GM13977 (cell line): ENCODE data around the gene SPATA6L.

ENCODE experiments used
- DNase-seq: peaks from one replicate; pipeline ENCODE4 v3.0.0; 2012; ENCODE audit warnings: low spot score
- in situ Hi-C: fragments of 300-500 bp; cut with MboI; formaldehyde crosslinking; loops from one replicate; pipeline ENCODE4 v1.12.0; 2022; ENCODE audit warnings: low sequenced_read_pairs, low pct_unique_long_range_greater_than_20kb, mixed read lengths, inconsistent platforms; ENCODE audit not compliant: unreplicated experiment
- TF ChIP-seq, protein P1 (sequence below): IDR thresholded peaks from 2 replicates; pipeline ENCODE4 v1.5.1; 2012; ENCODE audit warnings: mild to moderate bottlenecking, control low read depth; ENCODE audit not compliant: insufficient read depth; ENCODE audit errors: extremely low read depth, missing control alignments

SPATA6L gene

DNA sequence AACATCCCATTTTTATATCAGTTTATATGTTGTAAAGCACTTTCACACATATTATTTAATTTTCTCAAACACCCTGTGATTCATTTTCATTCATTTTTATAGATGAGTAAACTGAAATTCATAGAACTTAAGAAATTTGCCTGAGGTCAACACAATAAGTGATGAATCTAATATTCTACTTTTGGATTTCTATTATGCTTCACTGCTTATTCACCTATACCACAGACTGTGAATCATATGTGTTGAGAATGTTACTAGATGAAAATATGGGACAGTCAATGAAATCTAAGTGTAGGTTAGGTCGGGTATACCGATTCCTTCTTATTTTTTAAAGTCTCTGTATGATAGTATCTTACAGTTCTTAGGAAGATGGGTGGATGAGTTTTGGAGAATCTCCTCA lies 37.8 kb upstream of the SPATA6L start:
- TF ChIP-seq, protein P1, sequence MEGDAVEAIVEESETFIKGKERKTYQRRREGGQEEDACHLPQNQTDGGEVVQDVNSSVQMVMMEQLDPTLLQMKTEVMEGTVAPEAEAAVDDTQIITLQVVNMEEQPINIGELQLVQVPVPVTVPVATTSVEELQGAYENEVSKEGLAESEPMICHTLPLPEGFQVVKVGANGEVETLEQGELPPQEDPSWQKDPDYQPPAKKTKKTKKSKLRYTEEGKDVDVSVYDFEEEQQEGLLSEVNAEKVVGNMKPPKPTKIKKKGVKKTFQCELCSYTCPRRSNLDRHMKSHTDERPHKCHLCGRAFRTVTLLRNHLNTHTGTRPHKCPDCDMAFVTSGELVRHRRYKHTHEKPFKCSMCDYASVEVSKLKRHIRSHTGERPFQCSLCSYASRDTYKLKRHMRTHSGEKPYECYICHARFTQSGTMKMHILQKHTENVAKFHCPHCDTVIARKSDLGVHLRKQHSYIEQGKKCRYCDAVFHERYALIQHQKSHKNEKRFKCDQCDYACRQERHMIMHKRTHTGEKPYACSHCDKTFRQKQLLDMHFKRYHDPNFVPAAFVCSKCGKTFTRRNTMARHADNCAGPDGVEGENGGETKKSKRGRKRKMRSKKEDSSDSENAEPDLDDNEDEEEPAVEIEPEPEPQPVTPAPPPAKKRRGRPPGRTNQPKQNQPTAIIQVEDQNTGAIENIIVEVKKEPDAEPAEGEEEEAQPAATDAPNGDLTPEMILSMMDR = no peak
- DNase-seq = no peak
- in situ Hi-C loops = no loop called here

DNA sequence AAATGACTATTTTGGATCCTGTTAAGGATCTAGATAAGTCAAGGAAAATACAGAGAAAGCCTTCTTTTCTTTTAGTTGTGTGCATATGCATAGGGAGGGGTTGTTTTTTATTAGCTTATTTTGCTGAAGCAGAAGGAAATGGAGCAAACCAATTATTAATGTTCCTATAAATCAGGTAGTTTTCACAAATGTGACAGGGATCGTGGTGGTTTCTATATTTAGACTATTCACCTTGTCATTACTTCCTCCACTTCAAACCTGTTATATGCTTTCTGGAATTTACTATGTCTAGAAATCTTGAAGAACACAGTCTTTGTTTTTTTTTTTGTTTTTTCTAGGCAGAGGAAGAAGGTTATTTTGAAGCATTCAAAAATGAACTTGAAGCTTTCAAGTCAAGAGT lies 35.2 kb upstream of the SPATA6L start:
- DNase-seq = no peak
- in situ Hi-C loops = no loop called here
- TF ChIP-seq, protein P1 = no peak

GRCh38 chr9:4700932-4701331 lies 34.7 kb upstream of the SPATA6L start:
- TF ChIP-seq, protein P1 = no peak
- in situ Hi-C loops = no loop called here

DNA sequence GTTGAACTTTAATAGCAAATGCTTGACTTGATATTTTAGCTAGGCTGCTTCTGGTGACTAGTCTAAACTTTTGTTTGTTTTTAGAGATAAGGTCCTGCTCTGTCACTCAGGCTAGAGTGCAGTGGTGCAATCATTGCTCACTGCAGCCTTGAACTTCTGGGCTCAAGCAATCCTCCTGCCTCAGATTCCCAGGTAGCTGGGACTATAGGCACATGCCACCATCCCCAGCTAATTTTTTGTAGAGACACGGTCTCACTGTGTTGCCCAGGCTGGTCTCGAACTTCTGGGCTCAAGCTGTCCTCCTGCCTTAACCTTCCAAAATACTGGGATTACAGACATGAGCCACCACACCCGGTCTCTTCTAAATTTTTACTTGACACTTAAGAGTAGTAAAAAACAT lies 33.8 kb upstream of the SPATA6L start:
- TF ChIP-seq, protein P1 = no peak
- no peak for DNase-seq
- in situ Hi-C loops = no loop called here

More at GRCh38 chr9:4700932-4701331, 34.7 kb upstream of the SPATA6L start:
- no peak for DNase-seq

- no peak for DNase-seq
- TF ChIP-seq, protein P1 = no peak
- in situ Hi-C loops = no loop called here
Observed at GRCh38 chr9:4691795-4692194, 25.5 kb upstream of the SPATA6L start.

DNA sequence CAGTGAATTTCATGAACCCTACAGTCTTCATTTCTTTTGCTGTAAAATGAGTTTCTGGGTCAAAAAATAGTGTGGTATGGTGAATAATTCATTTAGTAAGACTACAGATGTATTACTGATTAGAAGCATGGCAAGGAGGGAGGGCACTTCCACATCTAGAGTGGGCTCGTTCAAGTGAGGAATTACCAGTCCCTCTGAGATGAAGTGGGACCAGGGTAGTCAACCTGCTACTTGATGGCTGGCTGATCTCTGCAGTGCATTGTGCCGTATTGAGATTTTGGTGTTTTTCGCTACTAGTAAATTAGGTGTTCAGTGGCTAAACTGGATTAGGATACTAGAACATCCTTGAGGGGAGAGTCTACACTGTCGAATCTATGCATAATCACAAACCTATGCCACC lies 23.9 kb upstream of the SPATA6L start:
- in situ Hi-C loops = no loop called here
- DNase-seq = no peak
- TF ChIP-seq, protein P1 = no peak

DNA sequence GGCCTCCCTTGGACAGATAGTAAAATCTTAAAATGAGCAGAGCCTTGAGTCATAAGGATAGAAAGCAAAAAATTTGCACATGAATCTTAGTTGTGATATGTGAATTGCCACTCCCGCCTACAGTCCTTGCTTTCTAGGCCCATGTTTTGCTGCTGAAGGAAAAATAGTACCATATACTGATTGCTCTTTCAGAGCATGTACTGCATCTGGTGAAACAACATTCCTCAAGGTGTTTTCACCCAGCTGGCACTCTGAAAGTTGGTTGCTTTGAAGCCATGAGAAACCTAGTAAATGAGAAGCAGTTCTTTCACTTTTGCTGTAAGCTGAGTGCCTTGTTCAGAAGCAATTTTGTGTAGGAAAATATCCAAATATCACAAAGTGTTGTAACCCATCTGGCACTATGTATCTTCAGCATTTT lies 23.4 kb upstream of the SPATA6L start:
- in situ Hi-C loops = no loop called here
- TF ChIP-seq, protein P1 = no peak
- peak; percentile 30 for DNase-seq
